GM10248 (cell line): ENCODE results near the gene SNAPC2.

Experiments used
- CTCF ChIA-PET: fragments of 300-600 bp; sonication (Branson Sonifier 250); formaldehyde crosslinking; extraction: SDS; loops from one replicate; lab custom pipeline; 2021; ENCODE audit warnings: antibody characterized with exemption; lab: Yijun Ruan, JAX
- POLR2A ChIA-PET: fragments of 350-650 bp; sonication (Branson Sonifier 250); formaldehyde crosslinking; extraction: SDS; loops from one replicate; lab custom pipeline; 2020; ENCODE audit warnings: antibody characterized with exemption; lab: Yijun Ruan, JAX
- DNase-seq: peaks from one replicate; pipeline ENCODE4 v3.0.0; 2012; ENCODE audit errors: extremely low spot score
- CTCF ChIP-seq: IDR thresholded peaks from 2 replicates; pipeline ENCODE4 v1.5.1; 2012; ENCODE audit warnings: mild to moderate bottlenecking, low read depth; ENCODE audit errors: extremely low read depth, missing control alignments, control extremely low read depth

SNAPC2 gene

GRCh38 chr19:7923295-7924191, 3.4 kb downstream of the SNAPC2 start:
- no peak for TF ChIP-seq CTCF
- no peak for DNase-seq
- ChIA-PET CTCF (interaction anchor here (0.8 to 2.8 kb wide), 8 partner anchors 17 to 355 kb away, joined by 3 to 8 read pairs (median 5); partner anchors contain the start of genes MAP2K7 and TIMM44), POLR2A (interaction anchor here (0.7 kb wide), 1 partner anchor 20 kb away, joined by 7 read pairs; no protein-coding TSS in a partner anchor)

GRCh38 chr19:7924241-7924640, 4.1 kb downstream of the SNAPC2 start:
- ChIA-PET CTCF (interaction anchor here (1.3 to 2.8 kb wide), 7 partner anchors 16 to 356 kb away, joined by 3 to 8 read pairs (median 5); partner anchors contain the start of genes MAP2K7 and TIMM44), POLR2A (interaction anchor here (0.7 kb wide), 1 partner anchor 20 kb away, joined by 7 read pairs; no protein-coding TSS in a partner anchor)
- DNase-seq, result no peak
- TF ChIP-seq CTCF, result no peak

- TF ChIP-seq CTCF, result no peak
- DNase-seq, result no peak
- ChIA-PET POLR2A (interaction anchor here (0.7 kb wide), 1 partner anchor 19 kb away, joined by 7 read pairs; no protein-coding TSS in a partner anchor), CTCF (interaction anchor here (1.5 to 2.8 kb wide), 5 partner anchors 19 to 356 kb away, joined by 5 to 8 read pairs (median 5); partner anchors contain the start of gene TIMM44)
Observed at GRCh38 chr19:7924651-7925170, 4.6 kb downstream of the SNAPC2 start.

- CTCF ChIA-PET, result interaction anchor here (7.2 kb wide), 1 partner anchor 17 kb away, joined by 90 read pairs; the partner anchor contains the start of gene TIMM44
- peak; percentile 82 for DNase-seq
- POLR2A ChIA-PET, result no interaction called here
- TF ChIP-seq CTCF, result peak; percentile 89
Observed at GRCh38 chr19:7925171-7925851, 5.2 kb downstream of the SNAPC2 start.

GRCh38 chr19:7926021-7926726, 6.0 kb downstream of the SNAPC2 start, which contains the start of gene CTXN1:
Gene CTXN1, minus strand, starts transcription at chr19:7926135. Its CDS starts 597 bp downstream, at chr19:7925538.
- CTCF ChIA-PET, result interaction anchor here (1.5 to 7.2 kb wide), 3 partner anchors 9 to 16 kb away, joined by 3 to 90 read pairs (median 5); partner anchors contain the start of gene TIMM44
- DNase-seq, result peak; percentile 90
- POLR2A ChIA-PET, result no interaction called here
- TF ChIP-seq CTCF, result no peak
